ENCODE data around the gene LMF2. TPM values are rescaled to one million over a fixed set of nuclear protein-coding genes. Genes with fewer than 3 reads are reported as not detected.

LMF2 gene
- total RNA-seq, 1 experiment from 2014 or later: 56.9 TPM

- DNase-seq (ENCODE audit: low read depth, low spot score) (no peak), ATAC-seq (no peak)
- H3K9ac ChIP-seq (ENCODE audit: low read length): no peak overlapping the region
- POLR2A ChIA-PET: no interaction called here
- H3K79me2 ChIP-seq (ENCODE audit: insufficient read depth, low read length): no peaks in the 10 kb centered on the region
- no peak overlapping the region for H3K4me2 ChIP-seq (ENCODE audit: low read length)
- CTCF ChIA-PET: interaction anchor here (1.0 kb wide), 1 partner anchor 12 kb away, joined by 4 read pairs; the partner anchor contains the start of gene SYCE3
- H4K20me1 ChIP-seq (ENCODE audit: insufficient read depth): no peaks in the 10 kb centered on the region
- no peaks in the 10 kb centered on the region for H3K27me3 ChIP-seq (ENCODE audit: insufficient read depth, low read length)
- no peaks in the 10 kb centered on the region for H3K9me2 ChIP-seq (ENCODE audit: insufficient read depth)
- no TSS peak for BruUV-seq (replicated peaks)
- no peak overlapping the region for H3K4me3 ChIP-seq (replicated peaks in 1 of 2; ENCODE audit: low read depth in 1 of 2, low read length in 2 of 2)
- RAD21 ChIA-PET (ENCODE audit: low non-redundant PET in 1 of 2, low total read pairs in 2 of 2, uncharacterized antibody in 2 of 2, unreplicated experiment in 2 of 2): no interaction called here
- TF ChIP-seq, protein P1, sequence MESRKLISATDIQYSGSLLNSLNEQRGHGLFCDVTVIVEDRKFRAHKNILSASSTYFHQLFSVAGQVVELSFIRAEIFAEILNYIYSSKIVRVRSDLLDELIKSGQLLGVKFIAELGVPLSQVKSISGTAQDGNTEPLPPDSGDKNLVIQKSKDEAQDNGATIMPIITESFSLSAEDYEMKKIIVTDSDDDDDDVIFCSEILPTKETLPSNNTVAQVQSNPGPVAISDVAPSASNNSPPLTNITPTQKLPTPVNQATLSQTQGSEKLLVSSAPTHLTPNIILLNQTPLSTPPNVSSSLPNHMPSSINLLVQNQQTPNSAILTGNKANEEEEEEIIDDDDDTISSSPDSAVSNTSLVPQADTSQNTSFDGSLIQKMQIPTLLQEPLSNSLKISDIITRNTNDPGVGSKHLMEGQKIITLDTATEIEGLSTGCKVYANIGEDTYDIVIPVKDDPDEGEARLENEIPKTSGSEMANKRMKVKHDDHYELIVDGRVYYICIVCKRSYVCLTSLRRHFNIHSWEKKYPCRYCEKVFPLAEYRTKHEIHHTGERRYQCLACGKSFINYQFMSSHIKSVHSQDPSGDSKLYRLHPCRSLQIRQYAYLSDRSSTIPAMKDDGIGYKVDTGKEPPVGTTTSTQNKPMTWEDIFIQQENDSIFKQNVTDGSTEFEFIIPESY (IDR thresholded peaks at IDR 0.05; ENCODE audit: extremely low read depth, insufficient replicate concordance, low read length): no peak
- no peak for TF ChIP-seq EZH2phosphoT487 (IDR thresholded peaks at IDR 0.05; ENCODE audit: borderline replicate concordance)
- TF ChIP-seq FOSL1 (IDR thresholded peaks at IDR 0.05; ENCODE audit: low read depth): no peak
- no peak for TF ChIP-seq ZNF274 (IDR thresholded peaks at IDR 0.05; ENCODE audit: low read depth, low read length)
- no peak for TF ChIP-seq SIN3A (IDR thresholded peaks at IDR 0.05; ENCODE audit: low read depth)
- TF ChIP-seq ZFX (IDR thresholded peaks at IDR 0.05): no peak
- TF ChIP-seq EGR1 (IDR thresholded peaks at IDR 0.05; ENCODE audit: low read depth): no peak
- no peak for TF ChIP-seq EZH2 (IDR thresholded peaks at IDR 0.05)
- no peak for TF ChIP-seq YY1 (IDR thresholded peaks at IDR 0.05; ENCODE audit: extremely low read depth, insufficient replicate concordance, low read depth, low read length)
- TF ChIP-seq RAD21 (IDR thresholded peaks at IDR 0.05; ENCODE audit: low read depth): no peak
- TF ChIP-seq, protein P2, sequence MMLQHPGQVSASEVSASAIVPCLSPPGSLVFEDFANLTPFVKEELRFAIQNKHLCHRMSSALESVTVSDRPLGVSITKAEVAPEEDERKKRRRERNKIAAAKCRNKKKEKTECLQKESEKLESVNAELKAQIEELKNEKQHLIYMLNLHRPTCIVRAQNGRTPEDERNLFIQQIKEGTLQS (IDR thresholded peaks at IDR 0.05): no peak
- no peak for TF ChIP-seq JUND (IDR thresholded peaks at IDR 0.05)
- no peaks in the 10 kb centered on the region for H3K4me1 ChIP-seq (ENCODE audit: control insufficient read depth in 1 of 2, insufficient read depth in 2 of 2, low read length in 2 of 2)
- no peaks in the 10 kb centered on the region for H3K36me3 ChIP-seq (ENCODE audit: control insufficient read depth in 1 of 2, insufficient read depth in 2 of 2, low read length in 2 of 2)
- H3K9me3 ChIP-seq (ENCODE audit: control insufficient read depth in 1 of 2, insufficient read depth in 1 of 2, low read depth in 1 of 2, low read length in 2 of 2): no peaks in the 10 kb centered on the region
- H2AFZ ChIP-seq (ENCODE audit: low read depth, low read length, poor library complexity, severe bottlenecking): no peak overlapping the region
- intact Hi-C loops (cut with micrococcal nuclease): no loop called here
- H3K27ac ChIP-seq (ENCODE audit: low read depth, low read length): no peak overlapping the region
Observed at GRCh38 chr22:50550395-50550794, 42.9 kb upstream of the LMF2 start.
